ENCODE results near the gene SSR3.

The SSR3 gene

GRCh38 chr3:156548041-156548687 lies 6.8 kb downstream of the SSR3 start:
- TF ChIP-seq CTCF (conservative IDR thresholded peaks at IDR 0.05; ENCODE audit: low read depth, low read length), result no peak
- no peak overlapping the region for H3K4me3 ChIP-seq (ENCODE audit: low read depth, low read length)

GRCh38 chr3:156547637-156548036 lies 7.3 kb downstream of the SSR3 start:
- DNase-seq (ENCODE audit: low read depth), result peak; percentile 88
- TF ChIP-seq CTCF (conservative IDR thresholded peaks at IDR 0.05; ENCODE audit: low read depth, low read length), result no peak
- no peak overlapping the region for H3K4me3 ChIP-seq (ENCODE audit: low read depth, low read length)

More at GRCh38 chr3:156548041-156548687, 6.8 kb downstream of the SSR3 start:
- DNase-seq (ENCODE audit: low read depth), result no peak

GRCh38 chr3:156543043-156543555 lies 11.8 kb downstream of the SSR3 start:
- DNase-seq (ENCODE audit: low read depth), result no peak
- no peak for TF ChIP-seq CTCF (conservative IDR thresholded peaks at IDR 0.05; ENCODE audit: low read depth, low read length)
- no peak overlapping the region for H3K4me3 ChIP-seq (ENCODE audit: low read depth, low read length)

GRCh38 chr3:156542101-156543042 lies 12.5 kb downstream of the SSR3 start:
- H3K4me3 ChIP-seq (ENCODE audit: low read depth, low read length), result no peak overlapping the region
- no peak for DNase-seq (ENCODE audit: low read depth)
- no peak for TF ChIP-seq CTCF (conservative IDR thresholded peaks at IDR 0.05; ENCODE audit: low read depth, low read length)

- no peak for TF ChIP-seq CTCF (conservative IDR thresholded peaks at IDR 0.05; ENCODE audit: low read depth, low read length)
- no peak overlapping the region for H3K4me3 ChIP-seq (ENCODE audit: low read depth, low read length)
- no peak for DNase-seq (ENCODE audit: low read depth)
These were observed 15.1 kb downstream of the SSR3 start for GRCh38 chr3:156539802-156540201.

GRCh38 chr3:156539051-156539450 lies 15.9 kb downstream of the SSR3 start:
- DNase-seq (ENCODE audit: low read depth), result no peak
- no peak for TF ChIP-seq CTCF (conservative IDR thresholded peaks at IDR 0.05; ENCODE audit: low read depth, low read length)
- H3K4me3 ChIP-seq (ENCODE audit: low read depth, low read length), result no peak overlapping the region

Data from choroid plexus epithelial cell (primary cell).